GM18520 (cell line): ENCODE measurements around the gene CDH23.
A peak's percentile ranks its signal among the peaks of the same experiment; 100 is the strongest.

Experiments used
- ATAC-seq: cut with Tn5 transposase; IDR thresholded peaks from one replicate; pipeline ENCODE4 v1.9.1; 2021; ENCODE audit not compliant: unreplicated experiment

Gene CDH23

DNA sequence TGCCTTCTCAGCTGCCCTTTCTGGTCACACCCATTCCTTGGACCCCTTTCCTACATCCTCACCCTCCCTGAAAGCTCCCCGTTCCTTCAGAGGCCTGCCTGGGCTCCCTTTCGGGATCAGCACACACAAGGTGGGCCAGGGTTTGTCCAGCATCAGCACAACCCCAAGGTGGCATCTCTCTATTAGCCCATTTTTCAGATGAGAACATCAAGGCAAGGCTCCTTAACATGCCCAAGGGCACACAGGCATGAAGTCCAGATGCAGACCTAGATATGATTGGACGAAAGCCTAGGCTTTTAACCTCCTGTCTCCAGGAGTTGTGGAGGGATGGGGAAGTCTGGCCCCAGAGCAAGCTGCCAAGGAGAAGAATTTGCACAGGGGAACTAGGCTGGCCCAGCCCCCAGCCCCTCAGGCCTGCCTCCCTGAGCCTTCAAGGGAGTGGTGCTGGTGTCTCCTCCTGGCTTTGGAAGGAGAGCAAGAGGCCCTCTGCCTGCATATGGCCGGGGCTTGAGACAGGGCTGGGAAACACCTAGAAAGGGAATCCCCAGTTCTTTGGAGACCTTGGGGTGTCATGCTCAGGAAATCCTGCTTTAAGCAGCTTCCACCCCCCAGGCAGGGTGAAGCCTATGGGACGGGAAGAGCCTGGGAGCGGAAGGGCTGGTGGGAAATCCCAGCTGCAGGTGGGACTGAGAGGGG, 385.6 kb downstream of the CDH23 start:
- ATAC-seq: no peak

DNA sequence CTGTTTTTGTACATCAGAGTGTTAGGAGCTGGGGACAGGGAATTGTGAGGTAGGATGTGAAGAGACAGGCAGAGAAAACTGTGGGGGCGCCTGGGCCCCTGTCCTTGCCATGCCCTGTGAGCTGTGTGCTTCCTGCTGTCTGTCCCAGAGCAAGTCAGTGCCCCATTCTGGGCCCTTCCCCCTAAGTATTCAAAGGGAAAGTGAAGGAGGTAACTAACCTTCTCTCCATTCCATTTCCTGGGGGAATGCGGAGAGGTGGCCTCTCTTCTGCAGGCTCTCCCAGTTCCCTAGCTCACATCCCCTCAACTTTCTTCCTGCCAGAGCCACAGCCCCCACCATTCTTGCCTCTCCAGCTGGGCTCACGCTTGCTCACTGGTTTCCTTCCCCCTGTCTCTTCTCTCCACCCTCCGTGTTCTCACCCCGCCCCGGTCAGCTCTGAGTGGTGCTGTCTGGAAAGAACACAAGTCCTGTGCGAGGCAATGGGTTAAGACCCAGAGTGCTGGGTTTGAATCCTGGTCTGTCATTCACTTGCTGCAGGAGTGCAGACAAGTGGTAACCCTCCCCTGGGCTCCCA, 386.3 kb downstream of the CDH23 start:
- no peak for ATAC-seq

DNA sequence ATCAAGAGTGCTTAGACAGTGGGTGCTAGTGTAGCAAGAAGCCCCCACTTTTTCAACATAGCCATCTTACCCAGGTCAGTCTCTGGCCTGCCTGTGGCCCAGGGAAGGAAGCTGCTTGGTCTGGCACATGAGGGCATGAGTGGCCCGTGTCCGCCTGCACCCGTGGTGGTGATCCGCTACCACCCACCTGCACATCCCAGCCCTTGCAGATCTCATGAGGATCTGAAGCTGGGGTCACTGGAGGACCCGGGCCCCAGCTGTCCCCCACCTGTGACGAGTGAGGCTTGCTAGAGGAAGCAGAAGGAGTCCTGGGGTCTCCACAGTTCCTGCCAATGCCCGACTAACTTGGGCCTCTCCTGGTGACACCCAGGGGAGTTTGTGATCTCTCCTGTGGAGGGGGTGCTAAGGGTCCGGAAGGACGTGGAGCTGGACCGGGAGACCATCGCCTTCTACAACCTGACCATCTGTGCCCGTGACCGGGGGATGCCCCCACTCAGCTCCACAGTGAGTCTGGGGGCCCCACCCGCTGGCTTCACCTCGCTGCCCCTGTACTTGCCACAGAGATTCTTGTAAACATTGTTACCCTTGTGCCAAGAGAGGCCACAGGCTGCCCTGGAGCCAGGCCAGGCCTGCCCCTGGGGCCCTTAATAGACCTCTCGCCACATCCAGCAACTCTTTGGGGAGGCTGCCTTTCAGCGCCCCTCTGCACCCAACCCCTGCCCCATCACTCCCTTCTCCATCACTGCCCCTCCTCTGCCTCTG, 387.4 kb downstream of the CDH23 start:
- no peak for ATAC-seq

DNA sequence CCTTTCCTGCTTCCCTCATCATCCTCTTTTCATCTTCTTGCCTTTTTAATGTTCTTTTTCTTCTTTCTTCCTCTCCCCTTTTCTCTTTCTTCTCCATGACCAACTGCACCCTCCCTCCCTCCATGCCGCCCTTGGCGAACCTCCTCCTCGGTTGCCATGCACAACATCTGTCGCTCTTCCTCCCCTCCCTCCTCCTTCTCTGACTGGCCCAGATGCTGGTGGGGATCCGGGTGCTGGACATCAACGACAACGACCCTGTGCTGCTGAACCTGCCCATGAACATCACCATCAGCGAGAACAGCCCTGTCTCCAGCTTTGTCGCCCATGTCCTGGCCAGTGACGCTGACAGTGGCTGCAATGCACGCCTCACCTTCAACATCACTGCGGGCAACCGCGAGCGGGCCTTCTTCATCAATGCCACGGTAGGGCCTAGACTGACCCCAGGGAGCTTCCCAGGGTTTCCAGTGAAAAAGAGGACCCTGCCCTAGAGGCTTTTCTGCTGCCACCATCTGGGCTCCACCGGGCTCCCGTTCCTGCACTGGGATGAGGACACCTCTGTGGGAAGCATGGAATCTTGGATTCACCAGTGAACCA, 388.1 kb downstream of the CDH23 start:
- ATAC-seq: no peak

DNA sequence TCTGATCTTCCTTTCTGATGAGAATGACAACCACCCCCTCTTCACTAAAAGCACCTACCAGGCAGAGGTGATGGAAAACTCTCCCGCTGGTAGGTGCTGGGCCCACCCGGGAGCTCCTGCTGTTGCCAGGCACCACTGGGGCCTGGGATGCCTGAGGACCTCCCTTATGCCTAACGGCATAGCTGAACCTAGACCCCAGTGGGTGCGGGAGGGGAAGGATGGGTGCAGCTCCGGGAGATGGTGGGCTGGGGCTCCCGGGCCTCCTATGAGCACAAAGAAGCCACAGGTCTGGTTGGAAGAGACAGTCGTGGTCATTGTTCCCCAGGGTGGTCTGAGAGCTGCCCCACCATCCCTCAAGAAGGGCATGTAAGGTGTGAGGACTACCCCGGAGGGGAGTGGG, 392.2 kb downstream of the CDH23 start:
- no peak for ATAC-seq

DNA sequence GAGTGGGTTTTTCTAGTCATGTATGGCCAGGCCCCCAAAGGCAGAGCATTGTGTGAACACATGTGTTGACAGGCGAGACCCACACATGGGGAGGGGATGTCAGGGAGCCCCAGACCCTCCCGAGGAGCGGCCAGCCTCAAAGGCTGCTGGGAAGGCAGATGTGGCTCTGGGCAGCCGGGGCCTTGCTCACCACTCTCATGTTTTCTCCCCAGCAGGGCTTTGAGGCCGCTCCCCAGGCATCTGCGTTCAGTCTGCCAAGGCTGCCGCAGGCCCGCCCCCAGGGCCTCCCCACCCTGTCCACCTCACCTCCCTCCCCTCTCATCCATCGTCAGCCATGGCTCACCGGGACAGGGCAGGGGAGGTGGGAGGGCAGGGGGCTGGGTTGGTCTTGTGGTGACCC, 393.2 kb downstream of the CDH23 start:
- ATAC-seq: no peak

DNA sequence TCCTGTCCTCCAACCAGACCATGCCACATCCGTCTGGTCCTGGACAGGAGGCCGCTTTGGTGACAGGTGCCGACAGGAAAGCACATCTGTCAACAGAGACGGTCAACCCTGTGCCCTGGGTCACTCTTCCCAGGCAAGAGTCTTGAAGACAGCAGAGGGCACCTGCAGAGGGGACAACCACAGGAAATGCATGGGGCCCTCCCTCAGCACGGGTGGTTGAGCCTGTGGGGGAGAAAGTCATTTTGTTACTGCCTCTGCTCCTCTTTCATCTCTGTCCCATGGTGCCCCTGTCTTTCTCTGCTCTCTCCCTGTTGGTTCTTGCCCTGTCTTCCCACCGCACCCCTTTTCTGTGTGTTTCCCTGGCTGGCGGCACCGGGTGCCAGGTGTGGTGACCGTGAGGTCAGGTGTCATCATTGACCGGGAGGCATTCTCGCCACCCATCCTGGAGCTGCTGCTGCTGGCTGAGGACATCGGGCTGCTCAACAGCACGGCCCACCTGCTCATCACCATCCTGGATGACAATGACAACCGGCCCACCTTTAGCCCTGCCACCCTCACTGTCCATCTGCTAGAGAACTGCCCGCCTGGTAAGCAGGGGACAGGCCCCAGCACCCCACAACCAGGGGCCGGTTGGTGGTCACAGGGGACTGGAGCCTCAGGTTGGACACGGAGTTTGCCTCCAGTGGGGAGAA, 394.2 kb downstream of the CDH23 start:
- ATAC-seq: no peak

DNA sequence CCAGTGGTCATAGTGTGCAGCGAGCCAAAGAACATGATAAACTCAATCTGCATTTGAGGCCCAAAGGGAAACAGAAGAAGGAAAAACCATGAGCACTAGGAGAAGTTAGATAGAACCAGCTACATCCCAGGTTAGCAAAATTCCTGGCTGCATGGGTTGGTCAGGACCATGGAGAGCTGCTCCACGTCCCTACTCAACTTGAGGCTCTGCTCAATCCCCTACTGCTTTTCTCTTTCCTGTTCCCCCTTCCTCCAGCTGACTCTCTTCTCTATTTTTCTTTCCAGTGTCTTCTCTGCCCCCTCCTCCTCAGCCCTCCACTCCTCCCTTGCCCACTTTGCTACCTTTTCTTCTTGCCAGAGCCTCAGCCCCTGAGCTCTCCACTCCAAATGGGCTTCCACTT, 398.5 kb downstream of the CDH23 start:
- ATAC-seq: no peak

DNA sequence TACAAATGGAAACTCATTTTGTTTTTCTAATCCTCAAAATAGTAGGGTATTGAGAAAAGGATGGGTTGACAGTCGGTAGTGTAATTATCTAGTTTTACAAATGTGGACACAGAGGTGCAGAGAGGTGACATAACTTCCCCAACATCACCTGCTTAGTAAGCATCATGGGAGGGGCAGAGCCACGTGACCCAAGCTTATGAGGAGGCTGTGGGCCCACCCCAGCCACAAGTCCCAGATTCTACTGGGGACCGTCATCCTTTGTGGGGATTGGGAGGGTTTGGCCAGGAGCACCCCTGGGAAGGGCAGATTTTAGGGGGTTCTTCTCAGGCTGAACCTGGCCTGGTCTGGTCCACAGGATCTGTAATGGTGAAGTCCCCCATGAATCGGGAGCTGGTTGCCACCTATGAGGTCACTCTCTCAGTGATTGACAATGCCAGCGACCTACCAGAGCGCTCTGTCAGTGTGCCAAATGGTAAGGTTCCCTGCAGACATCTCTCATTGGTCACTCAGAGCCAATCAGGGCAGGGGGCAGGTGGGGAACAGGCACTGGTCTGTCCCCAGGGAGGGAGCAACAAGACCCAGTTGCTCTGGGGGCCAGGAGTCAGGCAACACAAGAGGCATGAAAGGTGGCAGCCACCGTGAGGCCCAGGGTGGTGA, 400.2 kb downstream of the CDH23 start:
- no peak for ATAC-seq

DNA sequence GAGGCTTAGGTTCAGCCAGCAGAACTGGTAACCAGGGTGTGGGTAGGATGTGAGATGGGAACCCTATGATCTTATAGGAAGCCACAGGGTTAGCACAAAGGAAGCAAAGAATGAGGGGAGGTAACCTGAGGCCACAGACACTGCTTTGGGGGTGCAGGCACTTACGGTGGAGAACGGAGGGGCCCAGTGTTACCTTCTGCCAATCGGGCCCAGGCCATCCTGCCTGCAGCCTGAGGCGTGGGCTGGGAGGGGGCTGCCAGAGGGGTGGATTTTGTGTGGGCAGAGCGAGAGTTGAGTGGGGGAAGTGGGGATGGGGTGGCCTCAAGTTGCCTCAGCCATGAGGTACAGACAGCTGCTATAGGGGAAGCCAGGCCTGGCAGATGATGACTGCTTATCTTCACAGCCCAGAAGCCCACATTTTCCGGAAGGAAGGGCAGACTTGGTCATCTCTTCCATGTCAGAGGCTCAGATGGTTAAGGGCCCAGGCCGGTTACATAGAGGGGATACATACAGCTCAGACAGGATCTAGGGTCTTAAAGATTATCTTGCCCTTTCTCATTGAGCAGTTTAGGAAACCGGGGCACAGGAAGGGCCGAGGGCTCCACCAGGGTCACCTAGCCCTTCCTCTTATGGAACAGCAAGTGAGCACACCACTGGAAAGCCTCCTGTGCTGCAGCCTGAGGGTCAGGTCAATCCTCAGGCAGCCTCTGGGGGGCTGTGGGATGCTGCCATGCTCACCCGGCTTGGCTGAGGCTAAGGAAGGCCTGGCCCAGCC, 401.0 kb downstream of the CDH23 start:
- no peak for ATAC-seq

DNA sequence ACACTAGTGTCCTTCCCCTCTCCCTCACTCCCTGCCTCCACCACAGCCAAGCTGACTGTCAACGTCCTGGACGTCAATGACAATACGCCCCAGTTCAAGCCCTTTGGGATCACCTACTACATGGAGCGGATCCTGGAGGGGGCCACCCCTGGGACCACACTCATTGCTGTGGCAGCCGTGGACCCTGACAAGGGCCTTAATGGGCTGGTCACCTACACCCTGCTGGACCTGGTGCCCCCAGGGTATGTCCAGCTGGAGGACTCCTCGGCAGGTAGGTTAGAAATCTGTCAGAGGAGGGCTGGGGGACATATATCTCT, 401.5 kb downstream of the CDH23 start:
- no peak for ATAC-seq

DNA sequence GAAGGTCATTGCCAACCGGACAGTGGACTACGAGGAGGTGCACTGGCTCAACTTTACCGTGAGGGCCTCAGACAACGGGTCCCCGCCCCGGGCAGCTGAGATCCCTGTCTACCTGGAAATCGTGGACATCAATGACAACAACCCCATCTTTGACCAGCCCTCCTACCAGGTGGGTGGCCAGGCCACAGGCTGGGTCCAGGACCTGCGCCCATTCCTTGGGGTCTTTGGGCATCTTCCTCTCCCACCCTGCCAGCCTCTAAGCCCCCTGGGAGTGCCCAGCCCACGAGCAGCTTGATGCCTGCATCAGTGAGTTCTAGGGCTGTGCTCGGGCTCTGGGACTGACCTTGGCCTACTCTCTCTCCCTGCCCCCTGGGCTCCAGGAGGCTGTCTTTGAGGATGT, 402.4 kb downstream of the CDH23 start:
- no peak for ATAC-seq

DNA sequence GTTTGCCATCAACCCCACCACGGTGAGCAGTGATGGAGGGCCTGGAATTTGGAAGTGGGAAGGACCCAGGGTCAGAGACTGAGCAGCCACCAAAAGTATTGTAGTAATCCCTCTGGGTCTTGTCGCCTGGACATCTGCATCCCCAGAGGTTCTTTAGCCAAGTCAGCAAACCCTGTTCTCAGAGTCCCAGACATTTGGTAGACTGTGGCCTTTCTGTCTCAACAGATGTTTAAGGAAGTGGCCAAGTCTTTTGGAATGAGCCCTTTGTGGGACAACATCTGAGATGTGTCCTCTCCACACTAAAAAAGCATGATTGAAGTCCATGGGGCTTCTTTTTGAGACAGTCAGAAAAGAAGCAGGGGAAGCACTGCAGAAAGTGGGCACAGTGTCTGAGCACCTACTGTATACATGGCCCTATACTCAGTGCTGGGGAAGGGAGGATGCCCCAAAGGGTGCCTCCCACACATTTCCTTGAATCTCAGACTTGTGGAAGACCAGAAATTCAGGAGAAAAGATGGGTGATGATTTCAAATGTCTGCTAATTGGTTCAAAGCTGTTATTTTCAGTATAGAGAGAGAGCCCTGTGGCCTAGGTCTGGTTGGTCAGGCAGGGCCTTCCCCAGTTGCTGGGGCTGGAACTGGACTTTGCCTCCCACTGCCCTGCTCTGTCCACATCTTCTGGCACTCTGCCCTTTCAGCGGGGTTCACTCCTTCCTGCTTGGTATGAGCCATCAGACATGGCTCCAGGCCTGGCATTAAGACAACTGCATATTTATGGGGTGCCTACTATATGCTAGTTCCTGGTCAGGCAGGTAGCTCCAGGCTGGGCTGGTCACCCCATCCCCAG, 403.1 kb downstream of the CDH23 start:
- no peak for ATAC-seq

DNA sequence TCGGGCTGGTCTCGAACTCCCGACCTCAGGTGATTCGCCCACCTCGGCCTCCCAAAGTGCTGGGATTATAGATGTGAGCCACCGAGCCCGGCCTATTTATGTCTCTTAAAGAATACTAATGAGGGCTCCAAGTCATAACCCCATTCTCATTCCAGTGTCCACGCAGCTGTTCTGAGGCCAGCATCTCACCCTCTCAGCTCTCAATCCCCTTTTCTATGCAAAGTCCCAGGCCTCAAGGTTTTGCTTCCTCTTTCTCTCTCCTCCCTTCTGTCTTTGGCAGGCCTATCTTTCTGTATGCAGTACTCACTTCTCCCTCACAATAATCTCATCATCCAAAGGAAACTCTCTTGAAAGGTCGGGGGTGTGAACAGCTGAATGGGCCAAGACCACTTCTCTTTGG, 404.6 kb downstream of the CDH23 start:
- ATAC-seq: peak; percentile 55

DNA sequence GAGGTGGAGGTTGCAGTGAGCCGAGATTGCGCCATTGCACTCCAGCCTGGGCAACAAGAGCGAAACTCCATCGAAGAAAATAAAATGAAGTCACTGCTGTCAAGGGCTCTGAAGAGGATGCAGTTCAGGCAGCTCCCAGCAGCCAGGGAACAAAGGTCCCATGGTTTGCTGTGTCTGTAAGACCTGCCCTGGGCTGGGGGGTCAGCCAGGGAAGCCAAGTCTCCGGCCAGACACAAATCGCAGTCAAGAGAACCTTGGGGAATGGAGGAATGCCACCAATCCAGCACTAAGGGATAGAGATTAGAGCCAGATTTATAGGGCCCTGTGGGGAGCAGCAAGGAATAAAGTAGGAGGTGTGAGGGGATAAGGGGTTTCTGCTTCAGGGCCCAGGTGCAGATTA, 405.5 kb downstream of the CDH23 start:
- ATAC-seq: no peak

DNA sequence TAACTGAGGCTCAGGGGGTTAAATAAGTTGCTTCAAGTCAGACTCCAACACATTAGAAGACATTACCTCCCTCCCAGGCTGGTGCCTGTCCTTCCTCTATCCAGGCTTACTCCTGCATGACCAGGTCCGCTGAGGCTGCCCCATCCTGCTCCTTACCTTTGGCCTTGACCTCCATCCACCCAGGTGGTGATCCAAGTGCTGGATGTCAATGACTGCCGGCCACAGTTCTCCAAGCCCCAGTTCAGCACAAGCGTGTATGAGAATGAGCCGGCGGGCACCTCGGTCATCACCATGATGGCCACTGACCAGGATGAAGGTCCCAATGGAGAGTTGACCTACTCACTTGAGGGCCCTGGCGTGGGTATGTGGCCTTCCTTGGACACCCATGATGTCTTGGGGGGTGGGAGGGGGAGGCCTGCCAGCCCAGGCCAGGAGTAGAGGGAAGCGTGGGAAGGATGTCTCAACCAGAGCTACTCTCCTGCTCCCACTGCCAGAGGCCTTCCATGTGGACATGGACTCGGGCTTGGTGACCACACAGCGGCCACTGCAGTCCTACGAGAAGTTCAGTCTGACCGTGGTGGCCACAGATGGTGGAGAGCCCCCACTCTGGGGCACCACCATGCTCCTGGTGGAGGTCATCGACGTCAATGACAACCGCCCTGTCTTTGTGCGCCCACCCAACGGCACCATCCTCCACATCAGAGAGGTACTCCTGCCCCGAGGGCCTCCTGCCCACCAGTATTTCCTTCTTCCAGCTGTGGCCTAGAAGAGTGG, 406.2 kb downstream of the CDH23 start:
- no peak for ATAC-seq

DNA sequence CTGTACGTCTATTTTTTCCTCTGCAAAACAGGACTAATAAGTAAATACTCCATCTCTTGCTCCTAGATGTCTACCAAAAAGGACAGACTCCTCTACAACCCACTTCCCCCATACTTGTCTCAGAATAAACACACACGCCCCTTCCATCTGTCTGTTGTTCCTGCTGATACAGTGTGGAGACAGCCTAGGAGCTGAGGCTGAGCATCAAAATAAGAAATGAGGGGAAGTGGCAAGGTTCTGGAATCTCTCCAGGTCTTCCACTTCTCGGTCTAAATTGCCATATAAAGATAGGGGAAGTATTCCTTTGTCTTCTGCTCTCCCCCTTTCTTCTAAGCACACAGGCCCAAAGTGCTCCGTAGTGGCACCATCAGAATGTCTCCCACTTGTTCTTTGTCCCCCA, 407.4 kb downstream of the CDH23 start:
- no peak for ATAC-seq

DNA sequence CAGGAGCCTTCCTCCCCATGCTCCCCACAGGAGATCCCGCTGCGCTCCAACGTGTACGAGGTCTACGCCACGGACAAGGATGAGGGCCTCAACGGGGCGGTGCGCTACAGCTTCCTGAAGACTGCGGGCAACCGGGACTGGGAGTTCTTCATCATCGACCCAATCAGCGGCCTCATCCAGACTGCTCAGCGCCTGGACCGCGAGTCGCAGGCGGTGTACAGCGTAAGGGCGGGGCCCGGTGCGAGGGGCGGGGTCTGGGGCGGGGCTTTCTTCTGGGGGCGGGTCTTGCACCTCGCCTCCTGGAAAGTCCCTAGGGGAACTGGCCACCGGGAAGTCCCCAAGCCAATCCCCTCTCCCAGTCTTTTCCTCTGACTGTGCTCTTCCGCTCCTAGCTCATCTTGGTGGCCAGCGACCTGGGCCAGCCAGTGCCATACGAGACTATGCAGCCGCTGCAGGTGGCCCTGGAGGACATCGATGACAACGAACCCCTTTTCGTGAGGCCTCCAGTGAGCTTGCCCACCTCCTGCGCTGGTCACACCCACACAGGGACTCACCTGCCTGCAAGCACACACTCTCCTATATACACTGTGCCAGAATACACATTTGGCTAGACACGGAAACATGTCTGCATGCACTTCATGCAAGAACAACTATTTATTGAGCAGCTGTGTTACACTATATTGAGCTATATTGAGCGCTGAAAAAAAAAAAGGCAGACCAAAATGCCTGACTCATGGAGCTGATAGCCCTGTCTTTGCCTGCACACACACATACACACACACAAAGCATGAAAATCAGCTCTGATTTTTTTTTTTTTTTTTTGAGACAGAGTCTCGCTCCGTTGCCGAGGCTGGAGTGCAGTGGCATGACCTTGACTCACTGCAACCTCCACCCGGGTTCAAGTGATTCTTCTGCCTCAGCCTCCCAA, 409.3 kb downstream of the CDH23 start:
- ATAC-seq: no peak
